ENCODE measurements around the gene C10orf67.

GRCh38 chr10:23338155-23338828 lies 6.3 kb downstream of the C10orf67 start:
- no peak for TF ChIP-seq CTCF (IDR thresholded peaks at IDR 0.05)
- no peak for TF ChIP-seq EP300 (IDR thresholded peaks at IDR 0.05)
- TF ChIP-seq POLR2A (IDR thresholded peaks at IDR 0.05; ENCODE audit: low read depth): no peak
- TF ChIP-seq POLR2AphosphoS5 (IDR thresholded peaks at IDR 0.05): no peak
